GM19023 (cell line): ENCODE measurements around the gene MIEF1.
"Not testable (repeated sequence)": the region's sequence is repeated elsewhere in the genome, so short reads cannot be mapped to it uniquely, and the experiment has no call there.

Experiments
- ATAC-seq: cut with Tn5 transposase; IDR thresholded peaks from one replicate; pipeline ENCODE4 v1.9.1; 2021; ENCODE audit warnings: mild to moderate bottlenecking, moderate library complexity; ENCODE audit not compliant: unreplicated experiment

The MIEF1 gene

DNA sequence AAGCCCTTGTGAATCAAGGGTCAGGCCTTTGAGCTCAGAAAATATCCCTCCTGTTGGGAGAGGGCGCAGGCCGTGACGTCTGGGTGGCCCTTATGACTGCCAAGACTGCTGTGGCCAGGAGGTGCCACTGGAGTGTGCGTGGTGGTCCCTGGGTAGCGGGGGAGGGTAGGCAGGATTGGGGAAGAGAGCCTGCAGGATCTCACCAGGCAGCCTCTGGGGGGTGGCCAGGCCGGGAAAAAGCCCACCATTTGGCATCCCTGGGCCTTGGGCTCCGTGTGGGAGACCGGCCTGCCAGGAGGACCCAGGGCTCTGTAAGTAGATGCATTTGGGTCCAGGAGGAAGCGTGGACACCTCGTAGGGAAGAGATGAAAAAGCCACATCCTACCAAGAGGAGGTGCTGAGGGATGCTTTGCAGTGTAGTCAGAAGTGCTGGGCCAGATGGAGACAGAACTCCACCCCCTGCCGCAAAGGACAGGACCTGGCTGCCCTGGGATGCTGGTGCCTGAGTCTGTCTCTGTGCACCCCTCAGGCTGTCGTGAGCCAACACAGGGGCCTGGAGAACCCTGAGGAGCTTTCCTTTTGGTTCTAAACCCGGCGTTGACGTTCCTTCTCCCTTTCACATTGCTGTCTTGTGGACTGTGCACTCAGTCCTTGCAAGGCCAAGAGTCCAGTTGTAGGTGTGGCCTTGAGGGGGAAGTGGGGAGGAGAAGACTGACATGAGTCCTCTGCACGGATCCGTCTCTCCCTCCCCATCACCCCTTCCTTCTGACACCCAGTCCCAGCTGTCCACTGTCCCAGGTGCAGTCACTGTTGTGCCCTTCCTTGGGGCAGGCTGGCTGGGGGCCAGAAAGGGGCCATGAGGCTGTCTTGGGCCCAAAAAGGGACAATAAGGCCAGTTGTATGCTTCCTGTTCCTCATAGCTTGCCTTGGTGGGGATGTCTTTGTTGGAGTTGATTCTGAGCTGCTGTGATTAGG, 12.7 kb upstream of the MIEF1 start:
- no peak for ATAC-seq

GRCh38 chr22:39490135-39490798, 11.8 kb upstream of the MIEF1 start:
- ATAC-seq = peak; percentile 82

GRCh38 chr22:39490966-39491680, 11.0 kb upstream of the MIEF1 start:
- no peak for ATAC-seq

DNA sequence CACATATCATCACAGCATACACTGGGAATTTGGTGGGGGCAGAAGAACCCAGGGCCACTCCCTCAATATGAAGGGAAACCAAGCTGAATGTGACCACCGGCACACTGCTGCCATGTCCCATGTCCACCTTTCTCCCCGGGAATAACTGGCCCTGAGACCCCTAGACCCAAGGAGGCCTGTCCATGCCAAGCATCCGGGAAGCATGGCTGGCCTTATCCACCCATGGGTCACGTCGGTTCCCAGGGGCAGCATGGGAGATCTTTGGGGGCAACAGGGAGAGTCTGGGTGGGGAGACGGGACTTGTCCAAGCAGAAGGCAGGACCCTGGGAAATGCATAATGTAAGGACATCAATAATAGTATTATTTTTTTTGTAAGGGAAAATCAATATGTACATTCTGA, 10.4 kb upstream of the MIEF1 start:
- ATAC-seq = no peak

DNA sequence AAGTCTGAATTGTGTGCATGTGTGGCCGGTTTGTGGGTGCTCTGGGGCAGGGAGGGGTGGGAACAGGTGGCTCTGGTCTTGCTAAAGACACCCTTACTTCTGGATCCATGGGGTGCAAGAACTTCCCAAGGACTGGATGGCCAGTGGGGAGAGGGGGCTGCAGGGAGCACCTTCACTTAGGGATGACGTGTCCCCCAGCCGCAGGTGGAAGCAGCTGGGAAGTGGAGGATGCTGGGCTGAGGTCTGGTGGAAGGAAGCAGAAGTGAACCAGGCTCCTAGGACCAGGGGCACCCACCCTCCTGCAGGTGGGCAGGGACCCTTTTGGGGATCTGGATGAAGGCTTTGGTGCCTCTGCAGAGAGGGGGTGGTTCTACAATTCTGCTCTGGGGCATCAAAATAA, 9.9 kb upstream of the MIEF1 start:
- no peak for ATAC-seq

- ATAC-seq = no peak
Observed at GRCh38 chr22:39493759-39494158, 8.3 kb upstream of the MIEF1 start.

GRCh38 chr22:39494471-39495120, 7.5 kb upstream of the MIEF1 start:
- ATAC-seq = no peak

- ATAC-seq = no peak
Observed at GRCh38 chr22:39496131-39496838, 5.8 kb upstream of the MIEF1 start.

DNA sequence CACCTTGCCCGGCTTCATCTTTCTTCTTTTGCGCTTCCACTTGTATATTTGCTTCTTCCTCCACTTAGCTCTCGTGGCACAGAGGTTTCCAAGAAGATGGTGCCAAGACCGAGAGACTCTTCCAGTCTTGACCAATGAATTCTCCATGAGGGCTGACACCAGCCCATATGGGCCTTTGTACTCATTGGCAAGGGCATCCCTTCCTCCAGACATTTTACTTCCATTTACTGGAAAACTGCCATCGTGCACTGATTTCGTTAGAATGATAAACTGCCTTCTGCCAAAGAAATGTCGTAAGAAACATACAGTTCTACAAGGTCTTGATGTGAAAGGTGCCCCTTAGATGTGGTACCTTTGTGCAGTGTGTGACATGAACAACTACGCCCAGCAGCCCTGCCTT, 4.7 kb upstream of the MIEF1 start:
- no peak for ATAC-seq

- ATAC-seq = no peak
Observed at GRCh38 chr22:39498368-39498767, 3.7 kb upstream of the MIEF1 start.

GRCh38 chr22:39498802-39499201, 3.3 kb upstream of the MIEF1 start:
- ATAC-seq = no peak

- no peak for ATAC-seq
Observed at GRCh38 chr22:39500101-39500500, 2.0 kb upstream of the MIEF1 start.

DNA sequence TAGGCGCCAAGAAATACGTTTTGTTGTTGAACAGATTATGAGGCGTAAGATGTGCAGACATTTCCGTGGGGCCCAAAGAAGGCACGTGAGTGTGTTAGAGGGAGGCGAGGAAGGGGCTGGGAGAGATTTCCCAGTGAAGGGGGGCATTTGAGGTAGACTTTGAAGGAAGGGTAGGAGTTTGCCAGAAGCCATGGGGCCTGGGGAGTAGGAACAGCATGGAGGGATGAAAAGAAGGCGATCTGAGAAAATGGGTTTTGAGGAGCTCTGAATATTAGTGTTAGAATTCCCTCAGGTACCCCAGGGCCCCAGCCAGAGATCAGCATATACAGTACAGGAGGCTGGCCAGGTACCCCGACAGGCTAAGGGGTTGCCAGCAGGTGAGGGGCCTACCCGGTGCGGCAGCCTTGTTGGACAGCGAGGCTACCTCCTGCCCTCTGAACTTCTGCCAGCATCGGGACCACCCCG, 414 bp upstream of the MIEF1 start:
- ATAC-seq = no peak

GRCh38 chr22:39502789-39503409, 809 bp downstream of the MIEF1 start:
- no peak for ATAC-seq

- no peak for ATAC-seq
Observed at GRCh38 chr22:39503630-39504029, 1.5 kb downstream of the MIEF1 start.

DNA sequence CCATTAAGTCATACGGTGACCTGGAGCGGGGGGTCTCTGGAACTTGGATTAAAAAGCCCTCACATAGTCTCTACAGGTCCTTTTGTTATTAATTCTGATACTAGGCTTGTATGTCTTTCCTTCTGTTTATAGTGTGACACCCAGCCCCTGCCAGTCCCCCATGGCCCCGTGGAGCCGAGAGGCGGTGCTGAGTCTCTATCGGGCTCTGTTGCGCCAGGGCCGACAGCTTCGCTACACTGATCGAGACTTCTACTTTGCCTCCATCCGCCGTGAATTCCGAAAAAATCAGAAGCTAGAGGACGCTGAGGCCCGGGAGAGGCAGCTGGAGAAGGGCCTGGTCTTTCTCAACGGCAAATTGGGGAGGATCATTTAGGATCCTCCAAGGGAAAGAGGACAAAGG, 2.0 kb downstream of the MIEF1 start:
- no peak for ATAC-seq

DNA sequence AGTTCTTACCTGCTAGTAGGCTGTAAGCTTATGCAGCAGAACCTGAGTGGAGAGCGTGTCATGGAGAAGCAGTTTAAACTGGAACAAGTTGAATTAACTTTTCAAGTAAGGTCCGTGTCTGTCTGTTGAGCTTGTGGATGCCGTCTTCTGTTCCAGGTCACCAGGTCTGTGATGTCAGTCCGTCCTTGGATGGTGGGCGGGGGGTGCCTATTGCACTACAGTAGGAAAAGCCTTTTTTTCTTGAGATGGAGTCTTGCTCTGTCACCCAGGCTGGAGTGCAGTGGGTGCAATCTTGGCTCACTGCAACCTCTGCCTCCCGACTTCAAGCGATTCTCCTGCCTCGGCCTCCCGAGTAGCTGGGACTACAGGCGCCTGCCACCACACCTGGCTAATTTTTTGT, 4.9 kb downstream of the MIEF1 start:
- ATAC-seq = not testable (repeated sequence)

GRCh38 chr22:39508393-39508792, 6.3 kb downstream of the MIEF1 start:
- ATAC-seq = no peak

GRCh38 chr22:39510529-39511149, 8.5 kb downstream of the MIEF1 start:
- no peak for ATAC-seq
